HG03457 (cell line): ENCODE measurements around the gene KIAA1191.

Experiments
- ATAC-seq: cut with Tn5 transposase; IDR thresholded peaks from one replicate; pipeline ENCODE4 v1.9.1; 2021; ENCODE audit warnings: moderate number of reproducible peaks; ENCODE audit not compliant: unreplicated experiment

Gene KIAA1191

DNA sequence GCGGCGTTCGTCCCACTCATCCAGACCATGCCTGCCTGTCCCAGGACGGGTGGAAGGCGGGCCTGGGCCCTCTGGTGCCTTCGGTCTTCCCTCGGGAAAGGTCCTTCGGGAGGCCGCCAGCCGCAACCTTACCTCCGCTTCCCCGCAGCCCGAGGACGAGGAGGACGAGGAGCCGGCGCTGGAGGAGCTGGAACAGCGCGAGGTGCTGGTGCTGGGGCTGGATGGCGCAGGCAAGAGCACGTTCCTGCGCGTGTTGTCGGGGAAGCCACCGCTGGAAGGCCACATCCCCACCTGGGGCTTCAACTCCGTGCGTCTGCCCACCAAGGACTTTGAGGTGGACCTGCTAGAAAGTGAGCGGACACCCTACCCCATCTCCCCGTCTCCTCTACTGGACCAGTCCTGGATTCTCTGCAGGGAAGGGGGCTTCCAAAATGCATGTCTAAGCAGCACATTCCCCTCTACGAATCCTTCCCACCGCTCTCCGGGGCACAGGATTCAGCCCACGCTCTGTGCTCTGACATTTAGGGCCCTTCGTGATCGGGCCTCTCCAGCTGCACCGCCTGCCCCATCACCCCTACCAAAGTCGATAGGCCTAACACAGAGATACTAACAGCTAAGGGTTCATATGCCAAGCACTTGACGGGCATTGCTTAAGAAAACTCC lies 4.8 kb upstream of the KIAA1191 start:
- ATAC-seq, result no peak

DNA sequence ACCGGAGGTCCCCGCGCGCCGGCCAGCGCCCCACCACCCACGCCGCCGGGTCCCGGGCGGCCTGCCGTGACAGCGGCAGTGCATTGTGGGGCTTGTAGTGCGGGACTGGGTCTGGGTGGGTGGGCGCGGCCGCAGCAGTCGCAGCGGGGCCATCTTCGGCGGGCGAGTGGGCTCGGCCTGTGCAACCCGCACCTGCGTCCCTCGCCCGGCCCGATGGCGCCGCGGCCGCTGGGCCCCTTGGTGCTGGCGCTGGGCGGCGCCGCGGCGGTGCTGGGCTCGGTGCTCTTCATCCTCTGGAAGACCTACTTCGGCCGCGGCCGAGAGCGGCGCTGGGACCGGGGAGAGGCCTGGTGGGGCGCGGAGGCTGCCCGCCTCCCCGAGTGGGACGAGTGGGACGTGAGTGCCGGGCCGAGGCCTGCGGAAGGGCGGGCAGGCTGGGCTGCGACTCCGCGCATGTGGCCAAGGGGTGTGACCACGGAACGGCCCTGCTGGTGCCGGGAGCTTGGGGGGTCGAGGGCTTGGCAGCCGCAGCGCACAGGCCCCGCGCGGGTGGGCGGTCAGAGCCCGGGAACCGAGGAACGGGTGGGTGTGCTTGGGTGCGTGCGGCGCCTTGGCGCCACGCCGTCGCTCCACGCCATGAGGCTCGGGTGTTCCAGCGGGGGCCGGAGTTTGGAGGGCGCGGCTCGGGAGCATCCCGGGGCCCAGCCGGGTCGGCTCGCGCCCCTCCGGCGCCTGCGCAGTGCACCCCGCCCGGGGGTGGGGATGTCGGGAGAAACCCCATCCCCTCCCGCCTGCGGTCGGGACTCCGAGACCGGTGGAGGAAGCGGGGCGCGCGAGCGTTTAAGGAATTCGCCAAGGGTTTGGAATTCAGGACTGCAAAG lies 4.0 kb upstream of the KIAA1191 start, which contains the start of gene ARL10:
TSS of gene ARL10 (plus strand) at position 137 of the 881 bp plus-strand sequence. CDS start at position 214, 77 bp downstream.
- peak; percentile 33 for ATAC-seq

DNA sequence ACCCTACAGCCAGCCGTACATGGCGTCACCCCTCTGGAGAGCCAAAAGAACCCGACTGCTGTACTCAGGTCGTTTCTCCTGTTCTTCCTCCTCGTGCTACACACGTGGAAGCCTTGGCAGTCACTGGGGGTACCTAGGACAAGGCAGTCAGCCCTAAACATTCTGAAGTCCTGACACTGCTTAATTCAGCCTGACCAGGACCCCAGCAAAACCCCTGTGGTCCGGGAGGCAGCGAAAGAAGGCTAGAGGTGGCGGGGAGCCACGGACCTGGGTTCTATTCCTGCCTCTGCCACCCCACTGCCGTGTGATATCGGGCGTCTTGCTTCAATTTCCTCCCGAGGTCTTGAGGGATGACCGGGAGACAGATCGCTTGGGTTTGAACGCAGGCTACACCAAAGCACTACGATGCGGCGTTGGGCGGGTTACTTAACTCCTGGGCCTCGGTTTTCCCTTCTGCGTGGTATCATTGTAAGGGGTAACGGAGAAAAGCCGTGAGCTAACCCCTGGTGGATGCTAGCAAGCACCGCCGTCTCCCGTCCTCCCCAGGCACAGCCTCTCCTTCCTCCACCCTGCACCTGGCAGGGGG lies 3.3 kb upstream of the KIAA1191 start:
- ATAC-seq, result no peak

DNA sequence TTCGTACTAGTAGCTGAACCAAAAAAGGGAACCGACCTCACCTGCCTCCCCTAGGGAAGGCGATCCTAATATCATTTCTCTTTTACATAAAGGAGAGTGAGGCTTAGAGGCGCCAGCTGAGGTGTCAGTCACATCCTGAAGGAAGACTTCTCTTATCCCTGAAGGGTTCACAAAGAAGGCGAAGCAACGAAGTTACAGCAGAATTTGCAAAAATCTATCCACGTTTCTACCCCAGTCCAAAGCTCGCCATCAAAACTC lies 598 bp upstream of the KIAA1191 start:
- ATAC-seq, result no peak

DNA sequence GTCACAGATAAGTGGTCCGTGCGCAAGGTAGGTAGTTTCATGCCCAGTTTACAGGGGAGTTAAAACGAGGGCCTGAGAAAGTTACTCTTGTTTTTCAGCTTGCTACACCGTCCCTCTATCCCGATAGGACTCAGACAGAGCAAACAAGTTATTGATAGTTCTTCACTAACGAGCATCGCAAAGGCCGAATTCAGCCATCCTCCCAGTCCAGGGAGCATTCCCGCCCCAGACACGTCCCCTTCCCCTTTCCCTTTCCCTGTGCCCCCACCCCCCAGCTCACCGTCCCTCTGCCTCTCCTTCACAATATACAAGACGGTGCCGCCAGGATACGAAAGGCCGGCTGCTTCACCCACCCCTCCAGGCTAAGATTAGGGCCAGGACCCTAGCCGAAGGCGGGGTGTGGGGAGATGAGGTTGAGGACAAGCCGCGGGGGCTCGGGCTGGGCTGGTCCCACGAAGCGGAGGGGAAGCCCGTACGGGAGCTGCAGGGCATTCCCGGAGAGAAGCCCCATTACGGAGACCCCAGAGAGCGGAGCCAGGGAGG lies 599 bp downstream of the KIAA1191 start:
- ATAC-seq, result no peak

DNA sequence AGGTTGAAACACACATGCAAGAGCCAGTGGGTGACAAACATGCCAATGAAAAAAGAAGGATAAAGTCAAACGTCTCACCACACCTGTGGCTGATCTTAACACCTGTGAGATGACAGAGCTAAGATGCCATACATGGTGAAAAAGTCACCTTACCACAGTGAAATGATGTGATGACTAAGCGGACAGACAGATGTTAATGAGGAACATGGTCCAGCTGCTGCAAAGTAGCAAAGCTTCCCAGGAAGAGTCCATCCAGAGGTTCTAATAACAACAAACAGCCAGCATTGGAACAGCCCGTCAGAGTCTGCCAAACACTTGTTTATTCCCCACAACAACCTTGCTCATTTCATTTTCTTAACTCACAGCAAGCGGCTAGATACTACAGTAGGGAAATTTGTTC lies 1.9 kb downstream of the KIAA1191 start:
- ATAC-seq, result no peak

DNA sequence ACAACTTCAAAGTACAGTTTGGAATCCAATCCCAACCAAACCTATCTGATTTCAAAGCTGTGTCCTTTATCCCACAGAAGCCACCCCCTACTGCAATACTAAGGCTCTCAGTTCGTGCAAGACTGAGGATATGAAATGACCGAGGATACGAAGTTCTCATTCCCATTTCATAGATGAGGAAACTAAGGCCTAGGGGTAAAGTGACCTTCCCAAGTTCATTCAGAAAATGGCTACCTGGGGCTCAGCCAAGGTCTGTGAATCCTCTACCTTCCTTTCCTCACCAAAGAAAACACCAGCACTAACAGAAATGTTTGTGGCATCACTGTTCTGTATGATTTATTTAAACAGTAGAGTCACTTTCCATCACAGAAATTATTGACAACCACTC lies 5.4 kb downstream of the KIAA1191 start:
- no peak for ATAC-seq

DNA sequence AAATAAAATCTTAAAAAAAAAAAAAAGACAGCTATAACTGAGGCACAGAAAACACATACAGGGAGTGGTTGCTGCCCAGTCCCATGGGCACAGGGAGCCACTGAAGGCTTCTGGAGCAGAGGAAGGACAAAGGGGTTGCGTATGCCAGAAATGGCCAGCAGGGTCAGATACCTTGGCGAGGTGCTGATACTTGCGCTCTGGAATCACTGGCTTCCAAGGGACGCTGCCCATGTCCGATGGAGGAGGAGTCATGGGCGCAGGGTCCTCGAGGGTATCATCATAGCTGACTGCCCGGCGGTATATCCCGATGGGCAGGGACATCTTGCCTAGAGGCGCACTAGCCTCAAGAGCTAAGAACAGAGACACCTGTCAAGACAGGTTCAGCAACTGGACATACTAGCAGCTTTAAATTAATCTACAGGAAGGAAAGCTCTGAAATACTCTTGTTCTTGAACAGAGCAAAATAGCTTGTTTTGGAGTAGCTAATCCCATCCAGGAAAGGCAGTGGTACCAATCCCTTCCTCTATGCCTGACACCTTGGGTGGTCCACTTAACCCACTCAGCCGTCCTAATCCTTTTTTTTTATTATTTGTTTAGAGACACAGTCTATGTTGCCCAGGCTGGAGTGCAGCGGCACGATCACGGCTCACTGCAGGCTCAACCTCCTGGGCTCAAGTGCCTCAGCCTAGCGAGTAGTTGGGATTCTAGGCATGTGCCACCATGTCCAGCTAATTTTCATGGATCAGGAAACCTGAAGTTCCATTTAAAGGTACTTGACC lies 6.0 kb downstream of the KIAA1191 start:
- no peak for ATAC-seq

DNA sequence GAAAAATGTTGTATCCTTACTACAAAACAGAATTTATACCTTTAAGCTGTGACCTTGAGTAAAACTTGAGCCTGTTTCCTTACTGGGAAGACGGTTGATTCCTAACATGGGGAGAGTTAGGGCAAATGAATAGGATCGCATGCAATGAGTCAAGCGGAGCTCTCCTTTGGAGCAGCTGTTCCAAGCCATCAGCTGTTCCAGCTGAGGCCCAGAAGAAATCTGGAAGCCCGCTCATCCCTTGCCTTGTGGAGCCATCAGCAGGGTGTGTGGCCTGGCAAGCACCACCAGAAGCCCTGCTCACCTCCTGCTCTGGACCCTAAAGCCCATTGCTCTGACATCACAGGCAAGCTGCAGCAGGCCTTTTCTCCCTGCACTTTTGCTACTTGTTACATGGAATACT lies 8.0 kb downstream of the KIAA1191 start:
- no peak for ATAC-seq

DNA sequence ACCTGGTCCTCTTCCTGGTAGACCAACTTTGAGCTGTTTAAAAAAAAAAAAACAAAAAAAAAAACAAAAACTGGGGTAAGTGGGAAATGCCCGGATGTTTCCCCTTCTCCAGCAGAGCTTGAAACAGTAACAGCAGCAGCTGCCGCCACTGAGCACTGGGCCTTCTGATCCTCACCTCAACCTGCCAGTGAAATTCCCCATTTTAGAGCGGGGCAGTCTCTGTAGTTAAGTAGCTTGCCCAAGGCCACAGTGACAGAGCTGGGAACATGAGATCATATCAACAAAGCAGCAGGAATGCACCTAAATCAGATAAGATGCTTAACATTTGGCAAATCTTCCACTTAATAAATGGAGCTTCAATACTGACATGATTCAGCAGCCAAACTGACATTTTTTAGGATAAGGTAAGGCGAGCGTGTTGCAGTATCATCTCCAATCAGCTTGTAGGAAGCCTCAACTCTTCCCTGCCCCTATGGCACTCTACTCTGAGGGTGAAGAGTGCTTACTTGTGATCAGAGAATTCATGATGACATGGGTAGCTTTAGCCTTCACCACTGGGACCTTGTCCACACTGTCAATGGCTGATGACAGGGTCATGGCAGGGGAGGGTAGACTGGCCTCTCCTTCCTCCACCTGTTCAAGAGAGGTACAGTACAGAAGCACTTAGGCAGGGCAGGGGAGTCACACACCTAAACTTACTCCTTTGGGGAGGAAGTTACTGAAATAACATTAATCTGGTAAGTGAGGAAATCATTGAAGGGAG lies 9.3 kb downstream of the KIAA1191 start:
- ATAC-seq, result no peak

DNA sequence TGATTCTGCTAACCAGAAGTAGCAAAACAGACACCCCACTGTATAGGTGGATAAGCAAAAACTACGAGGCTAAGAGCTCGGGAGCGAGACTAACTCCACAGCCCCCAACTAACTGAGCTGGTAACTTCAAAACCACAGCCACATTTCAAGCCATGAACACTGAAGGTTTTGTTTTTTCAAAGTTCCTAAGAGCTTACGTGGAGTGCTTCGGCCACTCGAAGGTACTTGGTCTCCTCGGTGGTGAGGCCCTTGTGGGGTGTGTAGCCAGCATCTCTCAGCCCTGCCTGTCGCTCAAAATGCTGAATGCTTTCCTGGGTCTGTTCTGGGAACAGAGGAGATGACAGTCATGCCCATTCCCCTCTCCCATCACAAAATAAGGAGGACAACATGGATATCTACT lies 11.1 kb downstream of the KIAA1191 start:
- ATAC-seq, result no peak

DNA sequence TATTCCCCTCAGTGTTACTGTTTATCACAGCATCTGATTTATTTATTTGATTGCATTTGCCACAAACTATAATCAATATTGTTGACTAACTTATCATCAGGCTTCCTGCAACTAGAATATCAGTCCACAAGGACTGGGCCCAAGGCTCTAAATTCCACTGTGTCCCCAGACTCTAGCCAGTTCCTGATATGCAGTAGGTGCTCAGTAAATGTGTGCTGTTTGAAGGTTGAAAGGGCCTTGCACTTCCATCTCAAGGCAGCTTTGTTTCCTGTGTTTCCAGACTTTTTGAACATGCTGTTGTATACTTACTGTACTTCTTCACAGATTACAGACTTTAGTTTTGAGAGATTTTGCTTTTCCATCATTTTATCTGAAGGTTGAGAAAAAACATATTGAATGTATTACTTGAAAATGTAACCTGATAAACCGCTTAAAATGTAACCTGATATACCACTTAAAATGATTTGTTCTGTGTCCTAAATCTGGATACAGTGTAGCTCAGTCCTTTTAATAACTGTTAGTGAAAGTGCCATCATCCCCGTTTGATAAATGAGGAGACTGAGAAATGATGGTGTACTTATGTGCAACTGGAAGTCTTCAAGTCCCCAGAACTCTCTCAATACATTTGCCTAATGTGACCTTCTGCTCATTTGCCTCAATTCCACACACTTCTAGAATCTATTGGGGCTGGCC lies 18.7 kb downstream of the KIAA1191 start:
- ATAC-seq, result no peak

DNA sequence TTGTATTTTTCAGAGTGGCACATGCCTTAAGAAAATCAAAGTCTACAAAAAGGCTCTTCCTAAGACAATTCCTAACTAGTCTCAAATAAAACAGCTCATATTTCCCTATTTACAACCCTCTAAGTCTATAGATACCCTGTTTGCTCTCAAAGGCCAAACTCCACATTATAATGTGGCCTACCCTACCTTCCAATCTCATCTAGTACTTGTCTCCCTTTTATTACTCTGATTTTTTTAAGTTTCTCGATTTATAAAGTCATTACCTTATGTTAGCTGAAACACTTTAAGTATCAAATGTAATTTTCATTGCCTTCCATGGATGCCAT lies 19.4 kb downstream of the KIAA1191 start:
- ATAC-seq, result no peak

DNA sequence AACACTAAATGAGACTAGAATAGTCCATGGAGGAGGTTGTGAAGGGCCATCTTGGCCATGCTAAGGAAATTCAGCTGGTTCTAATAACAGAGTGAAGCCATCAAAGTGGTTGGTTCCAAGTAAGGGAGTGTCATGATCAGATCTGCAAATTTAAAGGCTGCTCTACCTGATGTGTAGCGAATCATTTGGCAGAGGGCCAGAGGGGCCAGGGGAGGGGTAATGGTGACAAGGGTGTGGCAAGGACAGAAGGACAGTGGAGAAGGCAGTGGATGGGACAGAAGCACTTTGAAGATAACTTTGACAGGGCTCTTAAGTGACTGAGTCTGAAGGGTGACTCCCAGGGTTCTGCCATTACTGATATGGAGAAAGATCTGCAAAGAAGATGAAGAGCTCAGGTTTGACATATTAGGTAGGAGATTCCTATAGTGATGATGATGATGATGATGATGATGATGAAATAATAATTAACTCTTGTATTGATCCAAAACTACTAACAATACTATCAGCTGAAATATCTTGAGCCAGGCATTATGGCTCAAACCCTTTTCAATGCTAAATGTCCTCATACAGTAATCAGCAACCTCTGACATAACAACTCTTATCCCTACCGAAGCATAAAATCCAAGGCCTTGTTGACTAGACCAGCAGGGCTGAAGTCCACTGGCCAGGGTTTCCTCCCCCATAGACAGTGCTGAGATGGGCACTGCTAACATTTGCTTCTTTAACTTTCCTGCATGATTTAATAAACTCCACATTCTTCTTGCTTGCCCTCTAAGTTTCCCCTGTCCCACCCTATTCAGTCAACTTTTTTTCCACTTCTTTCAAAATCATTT lies 20.0 kb downstream of the KIAA1191 start:
- no peak for ATAC-seq

DNA sequence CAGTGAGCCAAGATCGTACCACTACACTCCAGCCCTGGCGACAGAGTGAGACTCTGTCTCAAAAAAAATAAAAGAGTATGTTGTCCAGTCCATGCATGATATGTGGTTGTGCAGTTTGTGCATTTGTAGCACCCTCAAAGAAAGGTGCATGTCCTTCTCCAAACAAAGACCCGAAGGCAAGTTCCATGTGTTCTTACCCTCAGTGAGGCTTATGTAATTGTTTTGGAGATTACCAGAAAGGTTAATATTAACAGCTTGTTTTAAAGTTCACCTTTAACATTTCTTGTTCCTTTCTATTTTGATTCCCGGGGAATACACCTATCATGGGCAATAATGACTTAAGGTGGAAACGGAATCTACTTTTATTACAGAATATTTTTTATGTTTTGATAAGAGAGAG lies 22.3 kb downstream of the KIAA1191 start:
- ATAC-seq, result no peak

DNA sequence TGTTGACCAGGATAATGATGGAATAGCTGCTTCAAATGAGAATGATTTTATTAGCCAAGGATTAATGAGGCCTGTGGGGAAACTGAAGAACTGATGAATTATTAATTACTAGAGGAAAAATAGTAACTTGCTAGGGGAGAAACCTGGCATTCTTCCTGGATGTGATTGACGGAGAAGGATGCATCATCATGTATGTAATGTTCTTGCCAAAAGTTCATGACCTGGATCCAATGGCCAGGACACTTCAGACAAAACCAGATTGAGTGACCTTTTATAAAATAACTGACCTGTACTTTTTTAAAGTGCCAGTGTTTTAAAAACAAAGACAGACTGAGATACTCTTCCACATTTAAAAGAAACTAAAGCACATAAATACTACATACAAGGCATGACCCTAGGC lies 23.7 kb downstream of the KIAA1191 start:
- no peak for ATAC-seq

DNA sequence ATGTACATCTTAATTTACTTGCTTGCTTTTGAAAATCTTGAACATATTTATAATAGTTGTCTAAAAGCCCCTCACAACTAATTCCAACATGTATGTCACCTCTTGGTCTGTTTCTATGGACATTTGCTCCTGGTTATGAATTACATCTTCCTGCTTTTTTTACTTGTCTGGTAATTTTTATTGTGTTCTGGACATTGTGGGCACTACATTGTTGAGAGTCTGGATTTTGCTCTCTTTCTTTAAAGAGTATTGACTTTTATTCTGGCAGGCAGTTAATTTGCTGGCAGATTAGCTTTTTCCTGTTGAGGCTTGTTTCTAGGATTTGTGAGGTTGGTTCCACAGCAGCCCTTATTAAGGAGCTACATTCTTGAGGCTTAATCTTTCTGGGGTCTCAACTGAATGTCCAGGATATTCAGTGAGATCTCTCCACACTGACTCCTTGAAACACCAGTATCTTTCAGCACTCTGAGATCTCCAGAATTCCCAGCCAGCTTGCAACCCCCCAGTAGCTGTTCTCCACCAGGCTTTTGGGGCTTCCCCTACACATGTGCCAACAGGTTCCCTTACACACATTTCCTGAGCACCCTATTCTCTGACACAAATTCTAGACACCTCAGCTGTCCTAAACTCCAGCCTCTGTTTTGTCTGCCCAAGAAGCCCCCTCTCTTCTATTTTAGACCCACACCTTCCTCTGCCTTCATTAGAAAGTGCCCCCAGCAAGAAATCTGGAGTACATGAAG lies 27.4 kb downstream of the KIAA1191 start:
- no peak for ATAC-seq

DNA sequence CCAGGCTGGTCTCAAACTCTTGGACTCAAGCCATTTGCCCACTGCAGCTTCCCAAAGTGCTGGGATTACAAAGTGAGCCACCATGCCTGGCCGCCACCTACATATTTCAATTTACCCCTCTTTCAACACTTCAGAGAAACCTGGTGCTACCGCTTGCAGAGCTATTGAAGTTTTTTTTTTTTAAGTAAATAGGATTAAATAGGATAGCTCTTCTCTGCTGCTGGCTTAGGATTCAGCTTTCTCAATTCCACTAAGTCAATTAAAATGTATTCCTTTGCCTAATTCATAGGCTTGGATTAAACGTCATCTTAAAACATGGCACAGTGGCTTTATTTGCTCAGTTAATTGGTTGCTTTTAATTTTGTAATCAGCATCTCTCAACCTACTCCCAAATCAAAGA lies 41.0 kb downstream of the KIAA1191 start:
- no peak for ATAC-seq
